Stimulated activated CD8-positive, alpha-beta memory T cell treated with anti-CD3 and anti-CD28 coated beads, Interleukin-12 subunit alpha, Interleukin-12 subunit beta, amount 100 ng/mL, for 4 hours (primary cell): ENCODE data around the gene RTCA.
"Not testable (repeated sequence)": the region's sequence is repeated elsewhere in the genome, so short reads cannot be mapped to it uniquely, and the experiment has no call there.

Experiments used
- DNase-seq: peaks from one replicate; pipeline ENCODE4 v3.0.0-alpha.2; 2020; ENCODE audit warnings: low read depth

Gene RTCA

GRCh38 chr1:100308777-100309176 lies 42.8 kb downstream of the RTCA start:
- DNase-seq: no peak

- no peak for DNase-seq
These were observed 43.8 kb downstream of the RTCA start for GRCh38 chr1:100309863-100310262.

- no peak for DNase-seq
These were observed 47.4 kb downstream of the RTCA start for GRCh38 chr1:100313382-100313781.

GRCh38 chr1:100316622-100317021 lies 50.6 kb downstream of the RTCA start:
- no peak for DNase-seq

- no peak for DNase-seq
These were observed 54.5 kb downstream of the RTCA start for GRCh38 chr1:100320311-100321099.

- DNase-seq: no peak
These were observed 55.1 kb downstream of the RTCA start for GRCh38 chr1:100321100-100321493.

- no peak for DNase-seq
These were observed 55.5 kb downstream of the RTCA start for GRCh38 chr1:100321506-100321905.

- no peak for DNase-seq
These were observed 56.6 kb downstream of the RTCA start for GRCh38 chr1:100322436-100323211.

GRCh38 chr1:100323419-100324106 lies 57.5 kb downstream of the RTCA start:
- no peak for DNase-seq

- DNase-seq: no peak
These were observed 59.7 kb downstream of the RTCA start for GRCh38 chr1:100325415-100326324.

- DNase-seq: not testable (repeated sequence)
These were observed 60.3 kb downstream of the RTCA start for GRCh38 chr1:100326325-100326670.

- DNase-seq: no peak
These were observed 62.1 kb downstream of the RTCA start for GRCh38 chr1:100328133-100328532.

- DNase-seq: not testable (repeated sequence)
These were observed 65.1 kb downstream of the RTCA start for GRCh38 chr1:100331146-100331545.

- no peak for DNase-seq
These were observed 66.3 kb downstream of the RTCA start for GRCh38 chr1:100332331-100332730.

GRCh38 chr1:100335436-100335835 lies 69.4 kb downstream of the RTCA start:
- no peak for DNase-seq

GRCh38 chr1:100337878-100338277 lies 71.9 kb downstream of the RTCA start:
- DNase-seq: not testable (repeated sequence)

GRCh38 chr1:100339735-100340134 lies 73.7 kb downstream of the RTCA start:
- DNase-seq: not testable (repeated sequence)

GRCh38 chr1:100340494-100340893 lies 74.5 kb downstream of the RTCA start:
- no peak for DNase-seq

GRCh38 chr1:100342348-100342747 lies 76.3 kb downstream of the RTCA start:
- DNase-seq: no peak
